Measurements from ENCODE around the gene SLBP.
"Not testable (repeated sequence)": the region's sequence is repeated elsewhere in the genome, so short reads cannot be mapped to it uniquely, and the experiment has no call there.

Gene SLBP

DNA sequence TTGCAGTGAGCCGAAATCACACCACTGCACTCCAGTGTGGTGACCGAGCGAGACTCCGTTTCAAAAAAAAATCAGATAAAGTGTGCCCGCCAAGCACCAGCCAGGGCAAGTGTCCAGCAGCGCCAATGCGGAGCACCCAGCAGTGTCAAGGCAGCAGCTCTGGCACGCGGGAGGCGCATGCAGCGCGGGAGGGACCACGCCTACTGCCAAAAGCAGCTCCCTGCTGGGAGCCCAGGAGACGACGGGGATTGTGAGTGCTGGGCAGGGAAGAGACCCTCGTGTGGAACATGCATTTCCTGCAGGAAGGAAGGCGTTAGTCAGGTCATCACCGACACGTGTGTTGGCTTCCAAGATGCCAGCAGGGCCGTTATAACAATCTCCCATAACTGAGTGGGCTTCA is 38.4 kb downstream of the SLBP start:
- ATAC-seq = no peak

DNA sequence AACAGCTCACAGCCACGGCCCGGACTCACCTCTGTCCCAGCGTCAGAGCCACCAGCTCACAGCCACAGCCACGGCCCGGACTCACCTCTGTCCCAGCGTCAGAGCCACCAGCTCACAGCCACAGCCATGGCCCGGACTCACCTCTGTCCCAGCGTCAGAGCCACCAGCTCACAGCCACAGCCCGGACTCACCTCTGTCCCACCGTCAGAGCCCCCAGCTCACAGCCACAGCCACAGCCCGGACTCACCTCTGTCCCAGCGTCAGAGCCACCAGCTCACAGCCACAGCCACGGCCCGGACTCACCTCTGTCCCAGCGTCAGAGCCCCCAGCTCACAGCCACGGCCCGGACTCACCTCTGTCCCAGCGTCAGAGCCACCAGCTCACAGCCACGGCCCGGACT is 41.1 kb downstream of the SLBP start:
- not testable (repeated sequence) for ATAC-seq

DNA sequence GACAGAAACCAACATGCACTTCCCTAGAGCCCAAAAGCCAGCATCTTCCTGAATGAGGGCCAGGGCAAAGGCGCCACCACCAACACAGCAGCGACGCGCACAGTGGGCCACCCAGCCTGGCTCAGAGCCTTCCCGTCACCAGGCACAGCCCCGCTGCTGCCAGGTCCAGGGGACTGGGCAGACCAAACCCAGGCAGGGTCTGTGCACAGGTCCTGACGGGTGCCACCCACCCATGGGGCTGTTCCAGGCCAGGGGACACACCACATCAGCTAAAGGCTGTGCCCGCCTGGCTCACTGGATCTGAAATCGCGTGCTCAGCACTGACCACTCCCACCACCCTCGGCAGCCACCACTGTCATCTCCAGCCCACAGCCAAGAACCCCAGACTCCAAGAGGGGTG is 41.8 kb downstream of the SLBP start:
- ATAC-seq = no peak

DNA sequence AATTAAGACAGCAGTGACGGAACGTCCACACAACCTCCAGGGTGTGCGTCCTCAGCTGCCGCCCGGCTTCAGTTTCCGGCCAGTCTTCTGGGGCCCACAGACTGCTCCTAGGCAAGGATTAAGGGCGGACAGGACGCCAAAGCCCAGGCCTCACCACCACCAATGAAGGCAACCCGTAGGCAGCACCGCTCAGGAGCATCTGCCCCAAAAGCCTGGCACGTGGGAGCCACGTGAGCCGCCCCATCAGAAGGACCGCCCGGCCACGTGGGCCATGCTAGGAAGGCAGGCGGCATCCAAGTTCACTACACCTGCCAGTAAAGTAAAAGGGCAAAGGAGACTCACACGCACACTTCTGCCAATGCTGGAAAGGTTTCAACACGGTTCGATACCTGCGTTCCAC is 42.3 kb downstream of the SLBP start:
- no peak for ATAC-seq

DNA sequence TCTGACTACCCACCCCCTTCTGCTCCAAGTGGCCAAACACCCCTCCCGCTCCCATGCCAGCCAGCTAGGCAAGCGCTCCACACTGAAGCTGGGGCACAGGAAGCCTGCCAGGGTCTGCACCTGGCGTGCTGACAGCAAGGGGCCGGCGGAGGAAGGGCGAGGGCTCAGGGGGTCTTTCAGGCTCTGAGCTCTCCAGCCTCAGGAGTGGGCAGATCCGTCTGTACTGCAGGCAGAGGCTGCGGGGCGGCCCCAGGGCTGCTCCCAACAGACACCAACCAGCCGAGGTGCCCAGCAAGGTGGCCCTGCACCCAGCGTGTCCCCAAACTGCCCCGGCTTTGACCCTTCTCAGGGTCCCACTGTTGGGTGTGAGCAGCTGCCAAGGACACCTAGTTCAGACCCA is 42.8 kb downstream of the SLBP start:
- no peak for ATAC-seq

DNA sequence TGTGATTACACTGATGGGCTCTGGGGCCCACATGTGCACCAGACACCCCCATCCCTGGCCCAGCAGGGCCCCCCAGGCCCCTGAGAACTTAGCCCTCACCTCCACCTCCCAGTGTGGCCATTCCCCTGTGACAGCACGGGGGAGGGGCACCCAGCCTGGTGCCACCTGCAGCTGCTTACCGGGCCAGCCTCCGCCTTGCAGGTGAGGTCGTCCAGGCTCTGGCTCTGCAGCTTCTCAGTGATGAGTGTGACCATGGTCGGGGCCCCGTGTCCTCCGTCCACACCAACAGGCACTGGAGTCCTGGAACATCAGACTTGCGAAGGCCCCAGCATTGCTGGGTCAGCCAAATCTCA is 43.7 kb downstream of the SLBP start:
- ATAC-seq = no peak

DNA sequence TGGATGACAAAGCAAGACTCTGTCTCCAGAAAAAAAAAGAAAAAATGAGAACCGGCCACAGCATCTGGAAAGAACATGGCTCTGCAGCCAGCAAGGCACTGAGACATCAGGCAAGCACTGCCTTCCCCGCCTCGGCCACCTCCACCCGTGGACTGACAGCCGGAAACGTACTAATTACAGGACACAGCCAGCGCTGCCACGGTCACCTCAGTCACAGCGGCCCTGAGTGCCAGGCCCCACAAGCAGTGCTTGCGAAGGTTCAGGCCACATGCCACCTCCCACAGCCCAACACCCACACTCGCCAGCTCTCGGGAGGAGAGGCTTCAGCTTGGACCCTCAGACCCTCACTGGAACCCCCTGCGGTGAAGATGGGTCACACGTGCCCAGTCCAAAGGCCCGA is 44.8 kb downstream of the SLBP start:
- no peak for ATAC-seq

DNA sequence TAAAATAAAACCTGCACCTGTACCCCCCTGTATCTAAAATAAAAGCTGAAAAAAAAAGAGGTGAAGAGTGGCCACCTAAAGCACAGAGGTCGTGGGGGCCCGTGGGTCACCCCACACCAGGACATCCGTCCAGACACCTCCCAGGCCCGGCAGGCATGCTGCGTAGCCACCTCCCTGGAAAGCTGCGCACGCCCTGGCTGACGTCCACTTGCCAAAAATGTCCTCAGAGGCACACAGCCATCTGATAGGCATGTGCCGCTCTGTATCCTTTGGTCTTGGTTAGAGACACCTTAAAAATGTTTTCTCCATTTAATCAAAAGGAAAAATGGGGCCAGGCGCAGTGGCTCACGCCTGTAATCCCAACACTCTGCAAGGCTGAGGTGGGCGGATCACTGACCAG is 45.7 kb downstream of the SLBP start:
- ATAC-seq = no peak

DNA sequence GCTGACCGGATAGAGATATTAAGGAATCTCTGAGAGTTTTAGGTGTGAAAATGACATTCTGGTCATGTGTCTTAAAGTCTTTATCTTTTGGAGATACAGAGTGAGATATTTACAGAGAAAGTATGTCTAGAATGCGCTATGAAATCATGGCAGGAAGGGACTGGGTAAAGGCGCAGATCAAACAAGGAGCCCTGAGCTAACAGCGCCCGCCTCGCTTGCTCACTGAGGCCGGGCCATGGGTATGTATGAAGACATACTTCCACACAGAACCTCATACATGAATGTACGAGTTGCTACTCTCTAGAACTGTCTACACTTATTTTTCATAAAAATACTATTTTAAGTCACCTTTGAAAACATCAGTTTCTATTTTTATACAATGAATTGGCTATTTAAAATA is 48.0 kb downstream of the SLBP start:
- no peak for ATAC-seq

DNA sequence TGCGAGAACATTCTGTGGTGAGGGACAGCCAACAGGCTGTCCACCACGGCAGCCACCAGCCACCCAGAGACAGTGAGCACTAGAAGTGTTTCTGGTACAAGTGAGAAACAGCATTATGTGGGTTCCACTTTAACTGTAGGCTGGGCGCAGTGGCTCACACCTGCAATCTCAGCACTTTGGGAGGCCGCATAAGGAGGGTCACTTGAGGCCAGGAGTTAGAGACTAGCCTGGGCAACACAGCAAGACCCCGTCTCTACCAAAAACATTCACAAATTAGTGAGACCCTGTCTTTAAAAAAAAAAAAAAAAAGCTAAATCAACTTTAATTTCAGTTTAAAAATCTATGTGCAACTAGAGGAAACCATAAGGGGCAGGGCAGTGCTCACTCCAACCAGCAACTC is 48.6 kb downstream of the SLBP start:
- ATAC-seq = no peak

DNA sequence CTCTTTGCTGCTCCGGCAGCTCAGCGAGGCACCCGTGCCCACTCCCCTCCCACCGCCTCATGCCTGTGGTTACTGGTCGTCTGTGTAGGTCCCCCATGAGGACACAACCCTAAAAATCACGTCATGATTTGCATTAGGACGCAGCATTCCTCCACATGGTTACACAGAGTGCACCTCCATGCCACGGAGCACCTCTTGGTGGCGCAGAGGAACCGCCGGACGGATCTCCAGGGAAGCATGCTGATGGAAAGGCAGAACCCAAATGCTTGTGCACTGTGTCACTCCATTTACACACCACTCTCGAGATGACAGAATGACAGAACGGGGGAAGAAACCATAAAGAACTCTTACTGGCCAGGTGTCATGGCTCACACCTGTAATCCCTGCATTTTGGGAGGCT is 50.4 kb downstream of the SLBP start:
- no peak for ATAC-seq

DNA sequence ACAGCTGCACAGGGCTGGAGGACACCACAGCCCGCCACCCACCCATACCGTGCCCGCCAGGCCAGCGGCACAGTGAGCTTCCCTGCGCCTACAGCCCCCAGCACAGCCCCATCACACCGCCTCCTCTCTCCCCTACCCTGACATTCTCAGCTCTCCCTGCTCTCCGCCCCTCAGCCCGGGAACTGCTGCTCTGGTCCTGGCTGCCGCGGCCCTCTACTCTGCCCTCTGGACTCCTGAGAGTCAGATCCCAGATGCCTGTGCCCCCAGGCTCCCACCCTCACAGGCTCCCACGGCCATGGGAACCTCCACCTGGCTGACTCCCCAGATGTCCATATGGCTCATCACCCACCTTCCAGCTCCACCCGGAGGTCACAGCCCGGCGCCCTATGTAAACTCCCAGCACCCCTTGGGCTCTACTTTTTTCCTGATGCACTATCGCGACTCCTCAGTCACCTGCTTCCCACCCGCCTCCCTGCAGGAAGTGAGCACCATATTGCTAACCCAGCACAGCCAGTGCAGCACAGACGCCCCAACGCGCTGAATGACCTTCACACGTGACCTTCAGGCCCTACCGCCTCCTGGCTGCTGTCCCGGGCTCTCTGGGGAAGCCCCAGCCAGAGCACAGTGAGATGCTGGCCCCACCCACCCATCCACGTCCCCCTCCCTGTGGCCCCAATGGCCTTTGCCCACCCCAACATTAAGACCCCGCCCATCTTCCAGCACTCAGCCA is 51.0 kb downstream of the SLBP start:
- no peak for ATAC-seq

DNA sequence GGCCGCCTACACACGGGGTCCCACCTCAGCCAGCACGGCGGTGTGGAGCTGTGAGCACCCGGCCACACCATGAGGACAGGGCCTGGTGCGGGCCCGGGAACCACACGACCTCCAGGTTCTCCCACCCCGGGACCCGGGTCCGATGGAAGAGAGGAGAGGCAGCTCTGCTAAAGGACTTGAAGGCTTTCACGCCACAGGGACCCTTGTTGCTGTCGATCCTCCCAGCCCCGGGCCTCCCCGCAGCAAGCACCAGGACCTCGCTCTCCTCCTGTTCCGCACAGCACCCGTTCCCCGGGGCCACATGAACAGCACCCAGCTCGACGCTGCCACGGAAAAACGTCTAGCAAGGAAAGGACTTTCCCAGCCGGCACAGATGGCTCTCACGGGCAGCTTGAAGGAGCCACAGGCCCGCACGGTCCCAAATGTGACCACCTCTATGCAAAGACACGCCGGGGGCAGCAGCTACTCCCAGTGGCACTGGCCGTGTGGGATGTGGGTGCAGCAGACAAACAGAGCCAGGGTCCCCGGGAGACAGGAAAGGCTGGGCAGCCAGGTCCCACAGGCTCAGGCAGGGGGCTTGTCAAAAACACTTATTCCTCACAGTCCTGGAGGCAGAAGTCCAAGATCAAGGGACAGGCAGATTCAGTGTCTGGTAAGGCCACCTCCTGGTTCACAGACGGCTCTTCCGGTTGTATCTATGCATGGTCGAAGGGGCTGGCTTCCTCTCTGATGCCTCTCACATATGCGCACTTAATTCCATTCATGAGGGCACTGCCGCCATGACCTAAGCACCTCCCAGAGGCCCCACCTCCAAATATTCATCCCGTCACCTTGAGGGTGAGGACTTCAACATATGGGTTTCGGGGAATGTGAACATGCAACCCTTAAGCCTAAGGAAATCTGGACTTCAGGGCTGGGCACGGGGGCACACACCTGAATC is 52.7 kb downstream of the SLBP start:
- ATAC-seq = no peak

DNA sequence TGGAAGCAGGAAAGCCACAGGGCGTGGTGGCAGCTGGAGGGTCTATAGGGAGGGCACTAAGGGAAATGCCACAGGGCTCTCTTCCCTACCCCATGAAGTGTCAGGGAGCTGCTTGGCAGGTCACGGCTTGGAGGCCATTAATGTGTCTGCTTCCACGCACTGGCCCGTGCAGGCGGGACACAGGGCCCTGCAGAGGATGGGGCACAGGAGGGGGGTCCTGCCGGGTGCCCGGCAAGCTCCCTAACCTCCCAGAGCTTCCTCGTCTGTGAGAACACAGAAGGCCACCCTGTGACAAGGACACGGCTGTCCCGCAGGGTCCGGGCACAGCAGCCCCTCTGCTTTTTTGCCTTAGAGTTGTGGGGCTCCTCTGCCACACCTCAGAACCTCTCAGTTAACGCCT is 53.5 kb downstream of the SLBP start:
- no peak for ATAC-seq

DNA sequence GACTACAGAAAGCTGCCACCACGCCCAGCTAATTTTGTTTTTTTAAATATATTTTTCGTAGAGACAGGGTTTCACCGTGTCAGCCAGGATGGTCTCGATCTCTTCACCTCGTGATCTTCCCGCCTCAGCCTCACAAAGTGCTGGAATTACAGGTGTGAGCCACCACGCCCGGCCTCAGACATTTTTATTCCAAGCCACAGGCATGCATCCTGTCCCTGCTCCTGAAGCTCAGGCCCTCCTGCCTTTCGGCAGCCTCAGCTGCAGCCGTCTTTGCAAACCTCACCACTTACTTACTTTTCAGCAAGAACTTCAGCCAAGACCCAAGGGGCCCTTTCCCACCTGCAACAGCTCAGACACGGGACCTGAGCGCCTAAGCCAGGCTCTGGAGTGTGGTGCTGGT is 54.0 kb downstream of the SLBP start:
- ATAC-seq = no peak

DNA sequence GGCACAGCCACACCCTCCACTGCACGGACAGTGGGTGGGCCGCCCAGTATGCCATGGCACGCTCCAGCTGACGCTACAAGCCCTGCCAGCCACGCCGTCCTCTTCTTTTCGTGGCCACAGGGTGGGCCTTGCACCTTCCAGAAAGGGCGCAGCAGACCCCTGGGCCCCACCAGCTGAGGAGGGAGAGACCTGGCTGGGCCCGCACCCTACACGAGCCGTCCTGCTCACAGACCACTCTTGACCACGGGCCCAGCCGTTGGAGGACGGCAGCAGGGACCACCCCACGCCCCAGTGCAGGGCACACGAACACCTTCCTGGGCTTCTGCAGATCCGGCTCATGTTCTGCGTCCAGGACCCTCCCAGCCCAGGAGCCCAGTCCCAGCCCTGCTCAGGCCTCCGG is 55.1 kb downstream of the SLBP start:
- ATAC-seq = no peak

DNA sequence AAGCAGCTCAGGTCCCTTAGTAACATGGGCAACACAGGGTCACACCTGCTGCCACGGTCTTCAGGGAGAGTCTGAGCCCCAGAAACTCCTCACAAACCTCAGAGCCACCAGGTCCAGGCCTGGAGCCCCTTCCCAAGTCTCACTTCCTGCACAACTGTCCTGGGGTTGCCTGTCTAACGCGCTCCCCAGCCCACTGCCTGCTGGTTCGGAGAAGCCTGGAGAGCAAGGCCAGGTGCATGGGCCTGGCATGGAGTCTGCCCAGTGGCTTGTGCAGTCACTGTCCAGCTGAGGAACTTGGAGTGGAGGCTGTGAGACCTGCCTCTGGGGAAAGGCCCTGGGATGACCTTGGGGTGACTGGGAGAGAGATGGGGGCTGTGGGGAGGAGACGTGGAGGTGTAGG is 56.0 kb downstream of the SLBP start:
- no peak for ATAC-seq

DNA sequence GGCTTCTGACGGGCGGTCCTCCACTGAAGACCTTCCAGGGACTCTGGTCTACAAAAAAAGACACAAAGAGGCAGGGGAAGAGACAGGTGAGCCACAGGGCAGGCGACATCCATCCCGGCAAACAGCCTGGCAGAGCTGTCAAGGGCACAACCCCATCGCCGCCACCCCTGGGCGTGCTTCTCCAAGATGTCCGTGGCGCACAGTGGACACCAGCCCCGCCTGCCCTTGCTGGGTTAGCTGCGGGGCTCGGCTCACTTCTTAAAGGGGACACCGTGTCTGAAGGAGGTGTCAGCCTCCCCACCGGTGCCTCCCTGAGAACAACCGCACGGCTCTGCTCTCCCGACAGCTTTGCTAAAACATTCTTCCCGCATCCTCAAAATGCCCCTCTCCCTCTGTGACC is 56.4 kb downstream of the SLBP start:
- ATAC-seq = no peak

DNA sequence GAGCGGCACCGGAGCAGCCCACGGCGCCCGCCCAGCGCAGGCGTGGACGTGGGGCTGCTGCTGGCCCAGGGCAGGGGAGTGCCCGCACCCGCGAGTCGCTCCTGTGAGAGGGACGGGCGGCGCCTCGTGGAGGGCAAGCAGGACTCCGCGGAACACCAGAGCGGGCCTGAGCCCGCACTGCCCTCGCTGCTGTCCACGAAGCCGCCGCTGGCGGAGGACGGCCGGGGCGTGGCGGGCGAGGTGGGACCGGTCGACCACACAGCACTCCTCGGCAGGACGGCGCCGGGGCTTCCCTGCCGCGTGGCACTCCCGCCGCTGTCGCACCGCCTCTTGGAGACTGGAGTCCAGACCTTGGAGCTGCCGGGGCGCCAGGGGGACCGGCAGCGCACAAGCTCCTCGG is 57.0 kb downstream of the SLBP start:
- ATAC-seq = no peak

DNA sequence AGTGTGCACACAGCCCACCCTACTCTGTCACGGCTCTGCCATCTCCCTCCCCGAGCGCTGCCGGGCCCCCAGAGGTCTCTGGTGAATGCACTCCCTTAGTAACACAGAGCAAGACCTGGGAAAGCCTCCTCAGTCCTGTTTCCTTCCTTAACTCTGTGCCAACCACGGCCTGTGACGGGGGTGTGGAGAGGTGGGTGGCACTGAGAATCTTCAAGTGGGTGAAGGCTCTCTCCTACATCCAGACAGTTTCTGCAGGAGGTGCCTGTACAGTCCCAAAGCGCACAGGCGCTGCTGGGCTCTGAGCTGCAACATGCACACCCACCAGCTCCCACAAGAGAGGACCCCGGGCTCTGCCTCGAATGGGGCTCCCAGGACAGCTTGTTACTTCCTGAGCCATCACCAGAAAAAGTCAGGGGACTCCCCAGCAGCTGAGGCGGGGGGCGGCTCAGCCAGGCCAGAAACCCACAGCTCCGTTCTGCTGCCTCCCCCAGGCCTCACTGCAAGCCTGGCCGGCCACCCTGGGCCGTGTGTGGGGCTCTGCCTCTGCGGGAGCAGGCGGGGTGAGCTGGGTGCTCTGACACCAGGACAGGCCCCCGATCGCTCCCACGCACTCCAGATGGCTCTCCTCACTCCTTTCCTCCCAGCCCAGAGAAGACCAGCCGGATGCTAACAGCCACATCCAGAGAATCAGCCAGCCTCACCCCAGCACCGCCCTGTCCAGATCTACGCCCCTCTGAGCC is 57.7 kb downstream of the SLBP start:
- ATAC-seq = no peak

DNA sequence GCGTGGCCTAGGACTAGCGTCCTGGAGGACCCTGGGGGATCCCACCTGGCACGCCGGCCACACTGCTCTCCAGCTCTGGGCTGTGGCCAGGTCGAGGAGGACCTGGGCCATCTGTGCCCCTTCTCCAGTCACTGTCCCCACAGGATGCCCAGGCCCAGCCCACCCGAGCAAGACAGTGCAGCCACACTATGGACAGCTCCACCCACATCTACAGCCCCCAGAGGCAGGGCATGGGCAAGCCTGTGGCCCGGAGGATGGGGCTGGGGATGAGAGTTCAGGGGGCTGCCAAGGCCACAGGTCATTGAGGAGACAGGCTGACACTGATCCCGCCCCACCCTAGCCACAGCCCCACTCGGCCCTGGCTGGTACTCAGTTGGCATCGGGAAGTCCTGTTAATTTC is 58.3 kb downstream of the SLBP start:
- ATAC-seq = no peak

DNA sequence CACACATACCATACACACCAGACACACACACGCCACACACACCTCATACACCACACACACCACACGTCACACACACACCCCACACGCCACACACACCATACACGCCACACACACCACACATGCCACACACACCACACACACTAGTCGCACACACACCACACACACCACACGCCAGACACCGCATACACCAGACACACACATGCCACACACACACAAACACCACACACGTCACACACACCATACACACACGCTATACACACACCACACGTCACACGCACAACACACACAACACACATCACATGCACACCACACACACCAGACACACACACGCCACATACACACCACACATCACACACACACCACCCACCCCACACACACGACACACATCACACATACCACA is 60.0 kb downstream of the SLBP start:
- no peak for ATAC-seq

DNA sequence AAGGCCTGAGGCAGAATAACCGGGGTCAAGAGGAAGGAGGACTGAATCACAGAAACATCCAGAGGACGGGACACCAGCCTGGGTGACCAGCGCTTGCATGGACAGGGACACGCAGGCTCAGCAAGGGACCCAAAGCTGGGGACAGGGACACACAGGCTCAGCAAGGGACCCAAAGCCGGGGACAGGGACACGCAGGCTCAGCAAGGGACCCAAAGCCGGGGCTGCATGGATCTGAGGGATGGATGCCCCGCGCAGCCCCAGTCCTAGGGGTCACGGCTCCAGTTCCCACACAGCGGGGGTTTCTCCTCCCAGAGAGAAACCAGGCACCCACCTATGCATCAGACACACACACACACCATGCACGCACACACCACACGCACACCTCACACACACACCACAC is 60.5 kb downstream of the SLBP start:
- ATAC-seq = no peak

DNA sequence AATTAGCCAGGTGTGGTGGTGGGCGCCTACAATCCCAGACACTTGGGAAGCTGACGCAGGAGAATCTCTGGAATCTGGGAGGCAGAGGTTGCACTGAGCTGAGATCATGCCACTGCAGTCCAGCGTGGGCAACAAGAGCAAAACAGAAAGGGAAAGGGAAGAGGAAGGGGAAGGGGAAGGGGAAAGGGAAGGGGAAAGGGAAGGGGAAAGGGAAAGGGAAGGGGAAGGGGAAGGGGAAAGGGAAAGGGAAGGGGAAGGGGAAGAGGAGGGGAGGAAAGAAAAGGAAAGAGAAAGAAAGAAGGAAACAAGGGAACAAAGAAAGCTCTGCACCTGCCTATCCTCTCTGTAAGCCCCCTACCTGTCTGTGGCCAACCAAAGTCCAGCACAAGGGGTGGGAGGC is 63.2 kb downstream of the SLBP start:
- no peak for ATAC-seq
